WTC11 (cell line): Measurements from ENCODE around the gene PLXNA2.

Source experiments
- CBFB ChIP-seq: sonication (generic); formaldehyde crosslinking; IDR thresholded peaks from 2 replicates; pipeline ENCODE4 v1.8.1; 2022; ENCODE audit warnings: mild to moderate bottlenecking, low read depth, missing genetic modification reagents
- E2F4 ChIP-seq: sonication (generic); formaldehyde crosslinking; IDR thresholded peaks from 2 replicates; pipeline ENCODE4 v1.8.1; 2022; ENCODE audit warnings: low read depth, mild to moderate bottlenecking, moderate library complexity, missing genetic modification reagents, borderline replicate concordance
- ETV6 ChIP-seq: sonication (generic); formaldehyde crosslinking; IDR thresholded peaks from 2 replicates; pipeline ENCODE4 v1.8.1; 2022; ENCODE audit warnings: mild to moderate bottlenecking, missing genetic modification reagents
- KAT7 ChIP-seq: sonication (generic); formaldehyde crosslinking; IDR thresholded peaks from 2 replicates; pipeline ENCODE4 v1.8.1; 2023; ENCODE audit warnings: missing genetic modification reagents, mild to moderate bottlenecking, borderline replicate concordance
- MAX ChIP-seq: sonication (generic); formaldehyde crosslinking; IDR thresholded peaks from 2 replicates; pipeline ENCODE4 v1.8.0; 2022; ENCODE audit warnings: mild to moderate bottlenecking, missing genetic modification reagents
- NR3C1 ChIP-seq: sonication (generic); formaldehyde crosslinking; conservative IDR thresholded peaks from 2 replicates; pipeline ENCODE4 v1.8.1; 2023; ENCODE audit warnings: low read depth, mild to moderate bottlenecking, missing genetic modification reagents
- TEAD1 ChIP-seq: sonication (generic); formaldehyde crosslinking; IDR thresholded peaks from 2 replicates; pipeline ENCODE4 v1.8.0; 2022; ENCODE audit warnings: mild to moderate bottlenecking, missing genetic modification reagents
- TEAD4 ChIP-seq: sonication (generic); formaldehyde crosslinking; IDR thresholded peaks from 2 replicates; pipeline ENCODE4 v1.8.0; 2022; ENCODE audit warnings: mild to moderate bottlenecking, missing genetic modification reagents
- USF2 ChIP-seq: sonication (generic); formaldehyde crosslinking; IDR thresholded peaks from 2 replicates; pipeline ENCODE4 v1.8.1; 2023; ENCODE audit warnings: mild to moderate bottlenecking, missing genetic modification reagents, moderate library complexity
- TF ChIP-seq, protein P1 (sequence below): fragments of 200-600 bp; IDR thresholded peaks from 2 replicates; pipeline ENCODE4 v1.8.0; 2022; ENCODE audit warnings: antibody characterized with exemption
- TF ChIP-seq, protein P2 (sequence below): sonication (generic); formaldehyde crosslinking; IDR thresholded peaks from 2 replicates; pipeline ENCODE4 v1.8.0; 2023; ENCODE audit warnings: missing genetic modification reagents, mild to moderate bottlenecking, borderline replicate concordance

DNA sequence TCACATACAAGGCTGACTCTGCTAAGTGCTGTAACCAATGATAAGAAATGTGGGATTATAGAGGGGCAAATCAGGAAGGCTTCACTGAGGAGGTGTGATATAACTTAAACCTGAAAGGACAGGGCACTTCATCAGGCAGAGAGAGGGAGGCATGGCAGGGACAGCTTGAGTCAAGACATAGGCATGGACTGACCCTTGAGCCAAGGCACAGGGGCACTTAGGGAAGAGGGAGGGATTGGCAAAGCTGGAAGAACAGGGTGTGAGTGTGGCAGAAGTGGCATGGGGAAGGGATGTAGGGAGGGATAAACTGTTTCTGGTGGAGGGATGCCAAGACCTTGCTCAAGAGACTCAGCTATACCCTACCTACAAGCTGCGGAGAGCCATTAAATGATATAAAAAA lies 81.3 kb downstream of the PLXNA2 start:
- TF ChIP-seq E2F4 (no peak), USF2 (CRISPR knock-in tag) (no peak), TEAD1 (CRISPR knock-in tag) (no peak), CBFB (CRISPR knock-in tag) (no peak), TEAD4 (no peak), ETV6 (CRISPR knock-in tag) (no peak), MAX (CRISPR knock-in tag) (no peak), KAT7 (CRISPR knock-in tag) (no peak), NR3C1 (CRISPR knock-in tag) (no peak)
- TF ChIP-seq, protein P1, sequence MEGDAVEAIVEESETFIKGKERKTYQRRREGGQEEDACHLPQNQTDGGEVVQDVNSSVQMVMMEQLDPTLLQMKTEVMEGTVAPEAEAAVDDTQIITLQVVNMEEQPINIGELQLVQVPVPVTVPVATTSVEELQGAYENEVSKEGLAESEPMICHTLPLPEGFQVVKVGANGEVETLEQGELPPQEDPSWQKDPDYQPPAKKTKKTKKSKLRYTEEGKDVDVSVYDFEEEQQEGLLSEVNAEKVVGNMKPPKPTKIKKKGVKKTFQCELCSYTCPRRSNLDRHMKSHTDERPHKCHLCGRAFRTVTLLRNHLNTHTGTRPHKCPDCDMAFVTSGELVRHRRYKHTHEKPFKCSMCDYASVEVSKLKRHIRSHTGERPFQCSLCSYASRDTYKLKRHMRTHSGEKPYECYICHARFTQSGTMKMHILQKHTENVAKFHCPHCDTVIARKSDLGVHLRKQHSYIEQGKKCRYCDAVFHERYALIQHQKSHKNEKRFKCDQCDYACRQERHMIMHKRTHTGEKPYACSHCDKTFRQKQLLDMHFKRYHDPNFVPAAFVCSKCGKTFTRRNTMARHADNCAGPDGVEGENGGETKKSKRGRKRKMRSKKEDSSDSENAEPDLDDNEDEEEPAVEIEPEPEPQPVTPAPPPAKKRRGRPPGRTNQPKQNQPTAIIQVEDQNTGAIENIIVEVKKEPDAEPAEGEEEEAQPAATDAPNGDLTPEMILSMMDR = no peak
- TF ChIP-seq, protein P2, sequence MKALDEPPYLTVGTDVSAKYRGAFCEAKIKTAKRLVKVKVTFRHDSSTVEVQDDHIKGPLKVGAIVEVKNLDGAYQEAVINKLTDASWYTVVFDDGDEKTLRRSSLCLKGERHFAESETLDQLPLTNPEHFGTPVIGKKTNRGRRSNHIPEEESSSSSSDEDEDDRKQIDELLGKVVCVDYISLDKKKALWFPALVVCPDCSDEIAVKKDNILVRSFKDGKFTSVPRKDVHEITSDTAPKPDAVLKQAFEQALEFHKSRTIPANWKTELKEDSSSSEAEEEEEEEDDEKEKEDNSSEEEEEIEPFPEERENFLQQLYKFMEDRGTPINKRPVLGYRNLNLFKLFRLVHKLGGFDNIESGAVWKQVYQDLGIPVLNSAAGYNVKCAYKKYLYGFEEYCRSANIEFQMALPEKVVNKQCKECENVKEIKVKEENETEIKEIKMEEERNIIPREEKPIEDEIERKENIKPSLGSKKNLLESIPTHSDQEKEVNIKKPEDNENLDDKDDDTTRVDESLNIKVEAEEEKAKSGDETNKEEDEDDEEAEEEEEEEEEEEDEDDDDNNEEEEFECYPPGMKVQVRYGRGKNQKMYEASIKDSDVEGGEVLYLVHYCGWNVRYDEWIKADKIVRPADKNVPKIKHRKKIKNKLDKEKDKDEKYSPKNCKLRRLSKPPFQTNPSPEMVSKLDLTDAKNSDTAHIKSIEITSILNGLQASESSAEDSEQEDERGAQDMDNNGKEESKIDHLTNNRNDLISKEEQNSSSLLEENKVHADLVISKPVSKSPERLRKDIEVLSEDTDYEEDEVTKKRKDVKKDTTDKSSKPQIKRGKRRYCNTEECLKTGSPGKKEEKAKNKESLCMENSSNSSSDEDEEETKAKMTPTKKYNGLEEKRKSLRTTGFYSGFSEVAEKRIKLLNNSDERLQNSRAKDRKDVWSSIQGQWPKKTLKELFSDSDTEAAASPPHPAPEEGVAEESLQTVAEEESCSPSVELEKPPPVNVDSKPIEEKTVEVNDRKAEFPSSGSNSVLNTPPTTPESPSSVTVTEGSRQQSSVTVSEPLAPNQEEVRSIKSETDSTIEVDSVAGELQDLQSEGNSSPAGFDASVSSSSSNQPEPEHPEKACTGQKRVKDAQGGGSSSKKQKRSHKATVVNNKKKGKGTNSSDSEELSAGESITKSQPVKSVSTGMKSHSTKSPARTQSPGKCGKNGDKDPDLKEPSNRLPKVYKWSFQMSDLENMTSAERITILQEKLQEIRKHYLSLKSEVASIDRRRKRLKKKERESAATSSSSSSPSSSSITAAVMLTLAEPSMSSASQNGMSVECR (CRISPR knock-in tag) = no peak
